Tibial artery (tissue), 4 donors: ENCODE measurements around the gene MFAP3.
"Not testable (repeated sequence)": the region's sequence is repeated elsewhere in the genome, so short reads cannot be mapped to it uniquely, and the experiment has no call there.

Experiments
- DNase-seq, 2 donors: peaks; one replicate each; pipeline ENCODE4 v3.0.0-alpha.2; 2019
- H3K27ac ChIP-seq, 2 donors: fragments of 200-600 bp; sonication (generic) in 1 of 2; 1 replicate in 1 of 2; 2 replicates in 1 of 2; pipeline ENCODE4 v1.5.1; 2018 to 2019; ENCODE audit warnings: mild to moderate bottlenecking in 1 of 2
- H3K27me3 ChIP-seq, 2 donors: fragments of 200-600 bp; sonication (generic) in 1 of 2; one replicate each; pipeline versions ENCODE4 v1.5.1 to v1.6.0; 2016 to 2019
- H3K36me3 ChIP-seq, 3 donors: fragments of 200-600 bp; sonication (generic) in 2 of 3; one replicate each; pipeline ENCODE4 v1.5.1; 2016 to 2019; ENCODE audit warnings: mild to moderate bottlenecking in 2 of 3
- H3K4me1 ChIP-seq, 4 donors: fragments of 200-600 bp; sonication (generic) in 2 of 4; 1 replicate in 3 of 4; 2 replicates in 1 of 4; pipeline ENCODE4 v1.5.1; 2016 to 2019
- H3K4me3 ChIP-seq, 2 donors: fragments of 200-600 bp; sonication (generic) in 1 of 2; 1 replicate in 1 of 2; 2 replicates in 1 of 2; pipeline ENCODE4 v1.5.1; 2018 to 2019; ENCODE audit warnings: mild to moderate bottlenecking in 2 of 2
- H3K9me3 ChIP-seq, 3 donors: fragments of 200-600 bp; sonication (generic) in 1 of 3; one replicate each; pipeline ENCODE4 v1.5.1; 2016 to 2019
- intact Hi-C: fragments of 100-400 bp; cut with DNase I; formaldehyde crosslinking; loops from one replicate; pipeline ENCODE4 v1.15.0; 2023; ENCODE audit warnings: low total_unique reads
- TF ChIP-seq, protein P1 (sequence below), 2 experiments: fragments of 200-600 bp in 1 of 2; fragments of 450-650 bp in 1 of 2; IDR thresholded peaks; one replicate each; pipeline ENCODE4 v1.5.1; 2017 to 2019; ENCODE audit warnings: antibody characterized with exemption in 2 of 2, mild to moderate bottlenecking in 1 of 2, moderate library complexity in 1 of 2

MFAP3 gene

DNA sequence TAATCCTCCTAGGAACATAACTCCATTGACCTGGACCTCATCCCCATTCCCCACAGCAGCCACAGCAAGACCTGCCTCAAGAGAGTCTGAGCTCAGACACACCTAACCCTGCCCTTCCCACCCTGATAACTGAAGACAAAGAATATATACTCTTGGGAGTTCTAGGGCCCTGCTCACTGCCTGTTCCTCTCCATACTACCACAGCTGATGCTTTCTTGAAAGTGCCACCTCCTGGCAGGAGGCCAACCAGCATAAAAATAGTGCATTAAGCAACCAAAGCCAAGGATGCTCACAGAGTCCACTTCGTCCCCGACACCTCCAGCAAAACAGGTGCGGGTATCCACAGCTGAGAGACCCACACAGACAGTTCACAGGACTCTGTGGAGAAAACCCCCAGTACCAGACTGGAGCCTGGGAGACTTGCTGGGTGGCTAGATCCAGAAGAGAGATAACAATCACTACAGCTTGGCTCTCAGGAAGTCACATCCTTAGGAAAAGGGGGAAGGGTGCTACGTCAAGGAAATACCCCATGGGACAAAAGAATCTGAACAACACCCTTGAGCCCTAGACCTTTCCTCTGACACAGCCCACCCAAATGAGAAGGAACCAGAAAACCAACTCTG, 23.6 kb upstream of the MFAP3 start:
- Histone ChIP-seq H3K27ac (no peak overlapping the region), H3K9me3 (no peaks in the 10 kb centered on the region), H3K36me3 (peaks cover 0 to 46% (median 33%) of the 10 kb centered on the region in 3 donors), H3K27me3 (no peaks in the 10 kb centered on the region), H3K4me1 (no peaks in the 10 kb centered on the region), H3K4me3 (no peak overlapping the region)
- TF ChIP-seq, protein P1, sequence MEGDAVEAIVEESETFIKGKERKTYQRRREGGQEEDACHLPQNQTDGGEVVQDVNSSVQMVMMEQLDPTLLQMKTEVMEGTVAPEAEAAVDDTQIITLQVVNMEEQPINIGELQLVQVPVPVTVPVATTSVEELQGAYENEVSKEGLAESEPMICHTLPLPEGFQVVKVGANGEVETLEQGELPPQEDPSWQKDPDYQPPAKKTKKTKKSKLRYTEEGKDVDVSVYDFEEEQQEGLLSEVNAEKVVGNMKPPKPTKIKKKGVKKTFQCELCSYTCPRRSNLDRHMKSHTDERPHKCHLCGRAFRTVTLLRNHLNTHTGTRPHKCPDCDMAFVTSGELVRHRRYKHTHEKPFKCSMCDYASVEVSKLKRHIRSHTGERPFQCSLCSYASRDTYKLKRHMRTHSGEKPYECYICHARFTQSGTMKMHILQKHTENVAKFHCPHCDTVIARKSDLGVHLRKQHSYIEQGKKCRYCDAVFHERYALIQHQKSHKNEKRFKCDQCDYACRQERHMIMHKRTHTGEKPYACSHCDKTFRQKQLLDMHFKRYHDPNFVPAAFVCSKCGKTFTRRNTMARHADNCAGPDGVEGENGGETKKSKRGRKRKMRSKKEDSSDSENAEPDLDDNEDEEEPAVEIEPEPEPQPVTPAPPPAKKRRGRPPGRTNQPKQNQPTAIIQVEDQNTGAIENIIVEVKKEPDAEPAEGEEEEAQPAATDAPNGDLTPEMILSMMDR (IDR thresholded peaks at IDR 0.05) = no peak
- intact Hi-C loops = no loop called here
- no peak for DNase-seq

DNA sequence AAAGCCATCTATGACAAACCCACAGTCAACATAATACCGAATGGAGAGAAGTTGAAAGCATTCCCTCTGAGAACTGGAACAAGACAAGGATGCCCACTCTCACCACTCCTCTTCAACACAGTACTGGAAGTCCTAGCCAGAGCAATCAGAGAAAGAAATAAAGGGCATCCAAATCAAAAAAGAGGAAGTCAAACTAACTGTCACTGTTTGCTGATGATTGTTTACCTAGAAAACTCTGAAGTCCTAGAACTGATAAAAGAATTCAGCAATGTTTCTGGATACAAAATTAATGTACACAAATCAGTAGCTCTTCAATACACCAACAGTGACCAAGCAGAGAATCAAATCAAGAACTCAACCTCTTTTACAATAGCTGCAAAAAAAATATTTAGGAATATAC, 19.8 kb upstream of the MFAP3 start:
- H3K4me1 ChIP-seq, intact Hi-C loops, DNase-seq, H3K27me3 ChIP-seq, H3K4me3 ChIP-seq, H3K27ac ChIP-seq, H3K9me3 ChIP-seq: not testable (repeated sequence)
- H3K36me3 ChIP-seq = peaks cover 9 to 31% (median 29%) of the 10 kb centered on the region in 3 donors

DNA sequence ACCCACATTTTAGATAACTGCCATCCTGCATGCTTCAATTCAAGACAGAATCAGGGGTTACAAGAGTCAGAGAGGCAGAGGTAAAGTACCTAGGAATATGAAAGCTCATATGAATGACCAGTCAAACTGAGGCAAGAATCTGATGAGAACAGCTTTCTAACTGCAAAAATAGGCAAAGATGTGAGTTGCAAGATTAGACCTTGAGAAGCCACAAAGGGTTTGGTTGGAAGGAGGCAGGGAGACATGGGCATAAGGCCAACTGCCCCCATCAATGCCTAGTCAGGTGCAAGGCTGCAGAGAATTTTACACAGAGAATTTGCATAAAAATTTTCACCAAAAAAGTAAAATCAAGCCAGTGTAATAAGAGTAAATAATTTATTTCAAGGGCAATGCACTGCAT, 12.8 kb upstream of the MFAP3 start:
- no peaks in the 10 kb centered on the region for H3K4me1 ChIP-seq
- H3K27me3 ChIP-seq = no peaks in the 10 kb centered on the region
- intact Hi-C loops = no loop called here

DNA sequence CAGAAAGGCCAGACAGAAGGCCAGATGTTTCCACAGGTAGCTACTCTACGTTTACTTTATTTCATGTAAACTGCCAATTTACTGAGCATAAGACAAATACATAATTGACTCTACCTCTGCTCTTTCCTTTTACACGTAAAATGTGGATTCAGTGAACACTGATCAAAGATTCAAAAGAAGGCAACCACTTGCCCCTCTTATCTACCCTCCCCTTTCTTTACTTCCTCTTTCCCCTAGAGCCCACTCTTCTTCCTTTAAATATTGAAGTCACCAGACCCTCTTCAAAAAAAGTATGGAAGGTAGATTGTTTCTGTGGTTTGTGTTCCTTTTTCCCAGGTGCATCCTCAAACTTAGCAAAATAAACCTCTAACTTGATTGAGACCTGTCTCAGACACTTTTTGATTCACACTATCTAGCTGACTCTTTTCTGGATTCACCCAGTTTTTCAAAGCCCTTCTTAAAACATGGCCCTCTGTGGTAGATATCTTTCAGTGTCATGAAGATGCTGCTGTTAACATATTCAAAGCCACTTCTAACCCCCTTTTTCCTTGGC, 6.8 kb upstream of the MFAP3 start:
- Histone ChIP-seq H3K9me3 (no peaks in the 10 kb centered on the region), H3K27ac (no peak overlapping the region), H3K27me3 (no peaks in the 10 kb centered on the region), H3K36me3 (peaks cover 10 to 19% (median 16%) of the 10 kb centered on the region in 3 donors), H3K4me3 (no peak overlapping the region), H3K4me1 (peaks cover 0 to 6% (median 2%) of the 10 kb centered on the region in 4 donors)
- TF ChIP-seq, protein P1 (IDR thresholded peaks at IDR 0.05) = no peak
- DNase-seq = no peak
- intact Hi-C loops = no loop called here

More for the DNA sequence above, 12.8 kb upstream of the MFAP3 start:
- TF ChIP-seq, protein P1 (IDR thresholded peaks at IDR 0.05) = no peak
- Histone ChIP-seq H3K36me3 (peaks cover 37 to 46% (median 39%) of the 10 kb centered on the region in 3 donors), H3K4me3 (no peak overlapping the region), H3K9me3 (no peaks in the 10 kb centered on the region), H3K27ac (no peak overlapping the region)
- no peak for DNase-seq

DNA sequence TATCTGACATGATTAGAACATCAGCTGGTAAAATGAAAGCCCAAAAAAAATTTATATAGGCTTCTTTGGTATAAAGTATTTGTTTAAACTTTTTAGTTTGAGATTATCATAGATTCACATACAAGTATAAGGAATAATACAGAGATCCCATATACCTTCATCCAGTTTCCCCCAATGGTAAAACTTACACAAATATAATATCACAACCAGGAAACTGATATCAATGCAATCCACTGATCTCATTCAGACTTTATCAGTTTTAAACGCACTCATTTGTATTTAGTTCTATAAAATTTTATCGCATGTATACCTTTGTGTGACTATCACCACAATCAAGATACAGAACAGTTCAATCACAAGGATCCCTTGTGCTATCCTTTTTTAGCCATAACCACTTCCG, 3.8 kb upstream of the MFAP3 start:
- H3K27me3 ChIP-seq = no peaks in the 10 kb centered on the region
- H3K9me3 ChIP-seq = no peaks in the 10 kb centered on the region
- intact Hi-C loops = no loop called here
- no peak for DNase-seq
- H3K27ac ChIP-seq = no peak overlapping the region
- H3K4me3 ChIP-seq = no peak overlapping the region
- peaks cover 0 to 7% (median 0%) of the 10 kb centered on the region in 3 donors for H3K36me3 ChIP-seq
- TF ChIP-seq, protein P1 (IDR thresholded peaks at IDR 0.05) = no peak
- peaks cover 0 to 23% (median 12%) of the 10 kb centered on the region in 4 donors for H3K4me1 ChIP-seq

DNA sequence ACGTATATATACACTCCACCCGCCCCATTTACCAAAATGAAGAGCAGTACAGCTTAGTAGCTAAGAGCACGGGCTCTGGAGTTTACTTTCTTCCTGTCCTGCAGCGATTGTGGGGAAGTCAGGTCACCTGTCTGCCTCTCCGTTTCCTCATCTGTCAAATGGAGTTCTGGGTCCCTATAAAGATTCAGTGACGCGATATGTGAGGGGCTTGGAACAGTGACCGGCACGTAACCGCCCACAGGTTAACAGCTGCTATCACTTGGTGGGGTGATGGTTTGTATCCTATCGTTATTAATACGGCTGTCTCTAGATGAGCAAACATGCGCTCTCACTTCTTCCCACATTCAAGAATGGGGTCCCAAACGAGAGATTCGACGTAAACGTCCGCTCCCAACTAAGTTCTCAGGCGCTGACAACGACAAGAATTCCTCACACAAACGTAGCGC, 483 bp upstream of the MFAP3 start:
- TF ChIP-seq, protein P1 (IDR thresholded peaks at IDR 0.05) = no peak
- Histone ChIP-seq H3K27ac (peak overlapping the region; percentile 82 to 83), H3K9me3 (no peaks in the 10 kb centered on the region), H3K27me3 (no peaks in the 10 kb centered on the region), H3K36me3 (no peaks in the 10 kb centered on the region), H3K4me3 (peak overlapping the region; percentile 64 to 73), H3K4me1 (peaks cover 0 to 50% (median 26%) of the 10 kb centered on the region in 4 donors)
- intact Hi-C loops = no loop called here
- DNase-seq = no peak
